Measurements from ENCODE around the gene ROBO3. TPM values are rescaled to one million over a fixed set of nuclear protein-coding genes. Genes with fewer than 3 reads are reported as not detected.

ROBO3 gene
- total RNA-seq, 1 donor from 2014 or later: 12.6 TPM

- no peaks in the 10 kb centered on the region for H3K9me3 Mint-ChIP-seq
- no peak overlapping the region for H3K4me3 Mint-ChIP-seq
- peaks cover 6% of the 10 kb centered on the region for H3K4me1 ChIP-seq
- no peaks in the 10 kb centered on the region for H3K9me3 ChIP-seq (ENCODE audit: low read depth)
- no peaks in the 10 kb centered on the region for H3K79me2 ChIP-seq (ENCODE audit: low read depth)
- H3K36me3 Mint-ChIP-seq: no peaks in the 10 kb centered on the region
- no peaks in the 10 kb centered on the region for H4K20me1 ChIP-seq (ENCODE audit: low read depth)
- no peak overlapping the region for H3K4me2 ChIP-seq
- no peak overlapping the region for H3K27ac ChIP-seq
- TF ChIP-seq CTCF (IDR thresholded peaks at IDR 0.05) (no peak), EZH2 (IDR thresholded peaks at IDR 0.05) (no peak), EZH2phosphoT487 (IDR thresholded peaks at IDR 0.05) (no peak)
- H3F3A ChIP-seq (ENCODE audit: low read depth): no peaks in the 10 kb centered on the region
- DNase-seq (ENCODE audit: low spot score): no peak
- peaks cover 17% of the 10 kb centered on the region for H3K4me1 Mint-ChIP-seq
- H3K27ac Mint-ChIP-seq: no peak overlapping the region
- H3K27me3 Mint-ChIP-seq (ENCODE audit: insufficient read depth, low read depth): peaks cover 2% of the 10 kb centered on the region
- peaks cover 19% of the 10 kb centered on the region for H3K27me3 ChIP-seq
- H3K4me3 ChIP-seq: no peak overlapping the region
- H3K9ac ChIP-seq: no peak overlapping the region
- H3K36me3 ChIP-seq: no peaks in the 10 kb centered on the region
- no peak overlapping the region for H2AFZ ChIP-seq (replicated peaks)
Measured at GRCh38 chr11:124886476-124886875, 21.2 kb downstream of the ROBO3 start.

- Mint-ChIP-seq H3K27ac (no peak overlapping the region), H3K9me3 (no peaks in the 10 kb centered on the region), H3K4me1 (peaks cover 12% of the 10 kb centered on the region), H3K4me3 (no peak overlapping the region), H3K27me3 (ENCODE audit: insufficient read depth, low read depth) (peaks cover 2% of the 10 kb centered on the region), H3K36me3 (no peaks in the 10 kb centered on the region)
- DNase-seq (ENCODE audit: low spot score): no peak
- Histone ChIP-seq H3F3A (ENCODE audit: low read depth) (no peaks in the 10 kb centered on the region), H3K9ac (no peak overlapping the region), H3K4me1 (peaks cover 6% of the 10 kb centered on the region), H3K9me3 (ENCODE audit: low read depth) (no peaks in the 10 kb centered on the region), H3K36me3 (no peaks in the 10 kb centered on the region), H4K20me1 (ENCODE audit: low read depth) (no peaks in the 10 kb centered on the region), H3K4me2 (no peak overlapping the region), H3K27ac (no peak overlapping the region), H3K4me3 (no peak overlapping the region), H3K27me3 (peaks cover 19% of the 10 kb centered on the region), H2AFZ (replicated peaks) (no peak overlapping the region), H3K79me2 (ENCODE audit: low read depth) (no peaks in the 10 kb centered on the region)
- TF ChIP-seq EZH2 (IDR thresholded peaks at IDR 0.05) (no peak), EZH2phosphoT487 (IDR thresholded peaks at IDR 0.05) (no peak), CTCF (IDR thresholded peaks at IDR 0.05) (no peak)
Measured at GRCh38 chr11:124886978-124887666, 21.9 kb downstream of the ROBO3 start.

- no peak for TF ChIP-seq CTCF (IDR thresholded peaks at IDR 0.05)
- TF ChIP-seq EZH2 (IDR thresholded peaks at IDR 0.05): no peak
- no peaks in the 10 kb centered on the region for H4K20me1 ChIP-seq (ENCODE audit: low read depth)
- H3K79me2 ChIP-seq (ENCODE audit: low read depth): no peaks in the 10 kb centered on the region
- no peak overlapping the region for H3K27ac Mint-ChIP-seq
- H3K9me3 ChIP-seq (ENCODE audit: low read depth): no peaks in the 10 kb centered on the region
- peaks cover 4% of the 10 kb centered on the region for H3K27me3 Mint-ChIP-seq (ENCODE audit: insufficient read depth, low read depth)
- H3K36me3 Mint-ChIP-seq: no peaks in the 10 kb centered on the region
- peaks cover 9% of the 10 kb centered on the region for H3K4me1 Mint-ChIP-seq
- no peak overlapping the region for H3K4me3 Mint-ChIP-seq
- H3K27ac ChIP-seq: no peak overlapping the region
- peaks cover 6% of the 10 kb centered on the region for H3K4me1 ChIP-seq
- no peak overlapping the region for H2AFZ ChIP-seq (replicated peaks)
- no peaks in the 10 kb centered on the region for H3K36me3 ChIP-seq
- DNase-seq (ENCODE audit: low spot score): no peak
- no peak overlapping the region for H3K9ac ChIP-seq
- H3K4me3 ChIP-seq: no peak overlapping the region
- H3K9me3 Mint-ChIP-seq: no peaks in the 10 kb centered on the region
- no peaks in the 10 kb centered on the region for H3F3A ChIP-seq (ENCODE audit: low read depth)
- peaks cover 22% of the 10 kb centered on the region for H3K27me3 ChIP-seq
- no peak overlapping the region for H3K4me2 ChIP-seq
Measured at GRCh38 chr11:124887667-124888013, 22.4 kb downstream of the ROBO3 start.
